Measurements from ENCODE around the gene JUND. TPM values are rescaled to one million over a fixed set of nuclear protein-coding genes. Genes with fewer than 3 reads are reported as not detected.

The JUND gene
- 1,000 to 10,000 TPM in 2 of 5 donors, 100 to 1,000 TPM in 3; 118 to 1,659 (median 737) TPM for total RNA-seq
- polyA plus RNA-seq = 100 to 1,000 TPM in 2 of 3 donors, 10 to 100 TPM in 1; 78.6 to 272 (median 102) TPM
- long read RNA-seq, donor 1, transcript JUND-201 (1 exons, 1,863 nt) = major isoform, 504 of 504 reads
- long read RNA-seq, donor 1, partial matches to known transcripts = 0 of 504 reads
- long read RNA-seq, donor 1, other reads (novel, unspliced or antisense) = 0 of 504 reads
- long read RNA-seq, donor 2, transcript JUND-201 (1 exons, 1,863 nt) = major isoform, 229 of 229 reads
- long read RNA-seq, donor 2, partial matches to known transcripts = 0 of 229 reads
- long read RNA-seq, donor 2, other reads (novel, unspliced or antisense) = 0 of 229 reads
- long read RNA-seq, donor 3, transcript JUND-201 (1 exons, 1,863 nt) = major isoform, 334 of 334 reads
- long read RNA-seq, donor 3, partial matches to known transcripts = 0 of 334 reads
- long read RNA-seq, donor 3, other reads (novel, unspliced or antisense) = 0 of 334 reads
- long read RNA-seq, donor 4, transcript JUND-201 (1 exons, 1,863 nt) = major isoform, 26 of 26 reads
- long read RNA-seq, donor 4, partial matches to known transcripts = 0 of 26 reads
- long read RNA-seq, donor 4, other reads (novel, unspliced or antisense) = 0 of 26 reads
- long read RNA-seq, donor 5, transcript JUND-201 (1 exons, 1,863 nt) = major isoform, 290 of 291 reads
- long read RNA-seq, donor 5, partial matches to known transcripts = 0 of 291 reads
- long read RNA-seq, donor 5, other reads (novel, unspliced or antisense) = 0 of 291 reads
- long read RNA-seq, donor 6, transcript JUND-201 (1 exons, 1,863 nt) = major isoform, 757 of 757 reads
- long read RNA-seq, donor 6, partial matches to known transcripts = 0 of 757 reads
- long read RNA-seq, donor 6, other reads (novel, unspliced or antisense) = 0 of 757 reads
- long read RNA-seq, donor 7, transcript JUND-201 (1 exons, 1,863 nt) = major isoform, 387 of 387 reads
- long read RNA-seq, donor 7, partial matches to known transcripts = 0 of 387 reads
- long read RNA-seq, donor 7, other reads (novel, unspliced or antisense) = 0 of 387 reads
- long read RNA-seq, donor 8, transcript JUND-201 (1 exons, 1,863 nt) = major isoform, 449 of 449 reads
- long read RNA-seq, donor 8, partial matches to known transcripts = 0 of 449 reads
- long read RNA-seq, donor 8, other reads (novel, unspliced or antisense) = 0 of 449 reads
- long read RNA-seq, donor 9, transcript JUND-201 (1 exons, 1,863 nt) = major isoform, 457 of 457 reads
- long read RNA-seq, donor 9, partial matches to known transcripts = 0 of 457 reads
- long read RNA-seq, donor 9, other reads (novel, unspliced or antisense) = 0 of 457 reads
- long read RNA-seq, donor 10, transcript JUND-201 (1 exons, 1,863 nt) = major isoform, 166 of 166 reads
- long read RNA-seq, donor 10, partial matches to known transcripts = 0 of 166 reads
- long read RNA-seq, donor 10, other reads (novel, unspliced or antisense) = 0 of 166 reads

DNA sequence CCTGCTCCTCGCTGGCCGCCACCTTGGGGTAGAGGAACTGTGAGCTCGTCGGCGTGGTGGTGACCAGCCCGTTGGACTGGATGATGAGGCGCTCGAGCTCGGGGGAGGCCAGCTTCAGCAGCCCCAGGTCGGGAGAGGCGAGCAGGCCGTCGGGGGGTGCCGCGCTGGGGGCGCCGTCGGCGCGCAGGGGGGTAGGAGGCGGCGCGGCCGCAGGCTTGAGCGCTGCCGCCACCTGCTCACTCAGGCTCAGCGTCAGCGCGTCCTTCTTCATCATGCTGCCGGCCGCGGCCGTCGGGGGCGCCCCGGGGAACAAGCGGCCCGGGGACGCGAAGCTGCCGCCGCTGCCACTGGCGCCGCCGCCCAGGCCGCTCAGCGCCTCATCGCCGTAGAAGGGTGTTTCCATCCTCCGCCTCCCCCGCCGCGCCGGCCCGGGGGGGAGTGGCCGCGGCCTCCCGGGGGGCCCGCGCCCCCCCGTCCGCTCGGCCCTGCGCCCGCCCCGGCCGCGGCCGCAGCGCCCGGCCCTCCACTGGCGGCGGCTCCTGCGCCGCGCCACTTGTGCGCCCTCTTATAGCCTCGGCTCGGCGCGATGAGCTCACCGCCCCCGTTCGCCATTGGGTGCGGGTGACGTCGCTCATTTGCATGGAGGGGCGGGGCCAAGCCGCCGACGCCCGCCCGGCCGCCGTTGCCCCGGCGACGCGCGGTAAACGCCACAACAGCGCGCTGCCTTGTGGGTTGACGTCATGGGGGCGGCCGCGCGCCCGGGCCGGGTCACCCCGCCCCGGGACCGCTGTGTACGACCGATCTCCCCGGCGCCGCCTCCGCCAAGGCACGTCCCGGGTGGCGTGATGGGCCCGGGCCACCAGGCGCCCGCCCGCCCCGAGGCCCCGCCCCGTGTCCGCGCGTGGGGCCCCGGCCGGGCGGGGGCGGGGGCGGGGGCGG, at the start of gene JUND:
TSS of gene JUND (minus strand) at position 541 of the 939 bp plus-strand sequence. CDS start at position 403, 138 bp downstream.
- 0 to 1% (median 1%) methylated on average over 19 to 138 of the region's 138 CpGs for WGBS, 5 donors
- TF ChIP-seq POLR2AphosphoS5 (IDR thresholded peaks at IDR 0.05) (peak; percentile 92 to 99 (median 99)), EP300 (IDR thresholded peaks at IDR 0.05) (peak; percentile 73), POLR2A (IDR thresholded peaks at IDR 0.05) (peak in 1 of 4 donors; percentile 30)
- TF ChIP-seq, protein P1, sequence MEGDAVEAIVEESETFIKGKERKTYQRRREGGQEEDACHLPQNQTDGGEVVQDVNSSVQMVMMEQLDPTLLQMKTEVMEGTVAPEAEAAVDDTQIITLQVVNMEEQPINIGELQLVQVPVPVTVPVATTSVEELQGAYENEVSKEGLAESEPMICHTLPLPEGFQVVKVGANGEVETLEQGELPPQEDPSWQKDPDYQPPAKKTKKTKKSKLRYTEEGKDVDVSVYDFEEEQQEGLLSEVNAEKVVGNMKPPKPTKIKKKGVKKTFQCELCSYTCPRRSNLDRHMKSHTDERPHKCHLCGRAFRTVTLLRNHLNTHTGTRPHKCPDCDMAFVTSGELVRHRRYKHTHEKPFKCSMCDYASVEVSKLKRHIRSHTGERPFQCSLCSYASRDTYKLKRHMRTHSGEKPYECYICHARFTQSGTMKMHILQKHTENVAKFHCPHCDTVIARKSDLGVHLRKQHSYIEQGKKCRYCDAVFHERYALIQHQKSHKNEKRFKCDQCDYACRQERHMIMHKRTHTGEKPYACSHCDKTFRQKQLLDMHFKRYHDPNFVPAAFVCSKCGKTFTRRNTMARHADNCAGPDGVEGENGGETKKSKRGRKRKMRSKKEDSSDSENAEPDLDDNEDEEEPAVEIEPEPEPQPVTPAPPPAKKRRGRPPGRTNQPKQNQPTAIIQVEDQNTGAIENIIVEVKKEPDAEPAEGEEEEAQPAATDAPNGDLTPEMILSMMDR (IDR thresholded peaks at IDR 0.05) = no peak
- Histone ChIP-seq H3K4me3 (peak within 1 kb of the TSS; percentile 68 to 98 (median 90)), H3K9me3 (no peaks in the 10 kb centered on the region), H3K36me3 (peaks cover 8 to 25% (median 18%) of the 10 kb centered on the region in 4 donors), H3K27me3 (no peaks in the 10 kb centered on the region), H3K27ac (peak within 1 kb of the TSS; percentile 98 to 100 (median 100)), H3K4me1 (peaks cover 38 to 58% (median 50%) of the 10 kb centered on the region in 4 donors)
- intact Hi-C loops (cut with DNase I; ENCODE audit: low total_unique reads) = no loop called here
- peak; percentile 99 to 100 for DNase-seq

DNA sequence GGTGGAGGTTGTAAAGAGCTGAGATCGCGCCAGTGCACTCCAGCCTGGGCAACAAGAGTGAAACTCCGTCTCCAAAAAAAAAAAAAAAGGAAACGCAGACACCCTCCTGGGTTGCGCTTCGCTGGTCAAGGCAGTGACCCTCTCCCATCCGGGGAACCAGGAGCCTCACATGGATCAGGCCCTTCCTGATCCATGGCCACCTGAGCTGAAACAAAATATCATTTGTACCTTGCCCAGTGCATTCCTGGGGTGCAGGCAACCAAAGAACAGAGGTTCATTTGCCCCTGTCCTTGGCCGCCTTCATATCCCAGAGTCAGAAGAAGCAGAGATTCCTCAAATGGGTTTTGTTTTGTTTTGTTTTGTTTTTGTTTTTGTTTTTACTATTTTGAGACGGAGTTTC, 49.4 kb upstream of the JUND start:
- Histone ChIP-seq H3K27me3 (no peaks in the 10 kb centered on the region), H3K36me3 (no peaks in the 10 kb centered on the region), H3K27ac (no peak overlapping the region), H3K4me1 (peaks cover 10 to 18% (median 11%) of the 10 kb centered on the region in 4 donors), H3K4me3 (no peak overlapping the region), H3K9me3 (no peaks in the 10 kb centered on the region)
- 79 to 94% (median 82%) methylated on average over 9 of the region's 9 CpGs for WGBS, 5 donors
- intact Hi-C loops (cut with DNase I; ENCODE audit: low total_unique reads) = no loop called here
- TF ChIP-seq EP300 (IDR thresholded peaks at IDR 0.05) (no peak), POLR2AphosphoS5 (IDR thresholded peaks at IDR 0.05) (no peak), POLR2A (IDR thresholded peaks at IDR 0.05) (no peak)
- TF ChIP-seq, protein P1 (IDR thresholded peaks at IDR 0.05) = no peak
- DNase-seq = no peak

DNA sequence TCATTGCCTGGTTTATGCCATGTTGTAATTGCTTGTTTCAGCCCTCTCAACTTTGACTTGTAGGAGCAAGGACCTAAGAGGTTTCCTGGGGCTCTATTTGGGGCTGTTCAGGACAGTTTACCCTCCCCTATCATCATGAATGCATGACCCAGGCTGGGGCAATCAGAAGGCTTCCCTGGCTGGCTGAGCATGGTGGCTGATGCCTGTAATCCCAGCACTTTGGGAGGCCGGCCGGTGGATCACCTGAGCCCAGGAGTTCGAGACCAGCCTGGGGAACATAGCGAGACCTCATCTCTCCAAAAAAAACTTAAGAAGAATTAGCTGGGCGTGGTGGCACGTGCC, 47.6 kb upstream of the JUND start:
- intact Hi-C loops (cut with DNase I; ENCODE audit: low total_unique reads) = loop anchor here (5.0 kb wide), 1 partner anchor 52 kb away; no protein-coding TSS in a partner anchor
- DNase-seq = no peak
- TF ChIP-seq EP300 (IDR thresholded peaks at IDR 0.05) (no peak), POLR2AphosphoS5 (IDR thresholded peaks at IDR 0.05) (no peak), POLR2A (IDR thresholded peaks at IDR 0.05) (no peak)
- TF ChIP-seq, protein P1 (IDR thresholded peaks at IDR 0.05) = no peak
- H3K4me1 ChIP-seq = peaks cover 12 to 22% (median 14%) of the 10 kb centered on the region in 4 donors
- H3K27ac ChIP-seq = peak overlapping the region; percentile 50 to 79 (median 77)
- 45 to 59% (median 58%) methylated on average over 3 to 6 of the region's 6 CpGs for WGBS, 5 donors
- H3K27me3 ChIP-seq = no peaks in the 10 kb centered on the region
- peak overlapping the region; percentile 15 to 32 (median 25) for H3K4me3 ChIP-seq
- H3K9me3 ChIP-seq = no peaks in the 10 kb centered on the region
- H3K36me3 ChIP-seq = no peaks in the 10 kb centered on the region

Measured in stomach (tissue), 19 donors.